A549 (cell line): ENCODE results near the gene FBXO10. TPM values are rescaled to one million over a fixed set of nuclear protein-coding genes. Genes with fewer than 3 reads are reported as not detected.

Experiments
- ATAC-seq, 2 experiments: fragments of 200-7000 bp in 1 of 2; fragments of >200 bp in 1 of 2; cut with Nextera tagmentation in 1 of 2; cut with Tn5 transposase in 1 of 2; 3 replicates each; pipeline versions ENCODE4 v1.8.0 to v1.9.1; 2018 to 2020; ENCODE audit warnings: mild to moderate bottlenecking in 1 of 2, moderate library complexity in 1 of 2
- CTCF ChIA-PET: fragments of 300-600 bp; sonication (Branson Sonifier 250); formaldehyde crosslinking; extraction: SDS; loops from one replicate; lab custom pipeline; 2021; ENCODE audit warnings: antibody characterized with exemption, inconsistent platforms; lab: Yijun Ruan, JAX
- POLR2A ChIA-PET: fragments of 350-600 bp; formaldehyde crosslinking; extraction: SDS; loops from one replicate; lab custom pipeline; 2021; ENCODE audit warnings: antibody characterized with exemption, inconsistent platforms; lab: Yijun Ruan, JAX
- DNase-seq, 2 experiments: peaks; one replicate each; pipeline versions ENCODE4 v3.0.0 to v3.0.0-alpha.2; 2011 to 2016; ENCODE audit warnings: low read depth in 1 of 2, low spot score in 1 of 2
- FAIRE-seq: peaks from 2 replicates; lab custom pipeline; 2011; peaks lifted over from hg19 to GRCh38; lab: Jason Lieb, UNC
- H3K27ac ChIP-seq, 2 experiments: fragments of >200 bp; sonication (Bioruptor Twin); formaldehyde crosslinking; 3 replicates each; pipeline ENCODE4 v1.5.1; 2016 to 2017
- H3K4me1 ChIP-seq: fragments of >200 bp; sonication (Bioruptor Twin); formaldehyde crosslinking; 3 replicates; pipeline ENCODE4 v1.6.1; 2016
- H3K4me2 ChIP-seq: fragments of >200 bp; sonication (Bioruptor Twin); formaldehyde crosslinking; 3 replicates; pipeline ENCODE4 v1.6.1; 2016
- H3K4me3 ChIP-seq: fragments of >200 bp; sonication (Bioruptor Twin); formaldehyde crosslinking; 3 replicates; pipeline ENCODE4 v1.5.1; 2016
- H3K9me3 ChIP-seq: fragments of >200 bp; sonication (Bioruptor Twin); formaldehyde crosslinking; 3 replicates; pipeline ENCODE4 v1.6.1; 2016
- ATOH8 ChIP-seq: fragments of 250-450 bp; sonication (Bioruptor Pico); IDR thresholded peaks from 2 replicates; pipeline ENCODE4 v1.5.0; 2020; ENCODE audit warnings: low read depth, mild to moderate bottlenecking, moderate library complexity
- BCL3 ChIP-seq: fragments of >200 bp; sonication (Bioruptor Twin); formaldehyde crosslinking; IDR thresholded peaks from 3 replicates; pipeline ENCODE4 v1.6.1; 2016
- CEBPB ChIP-seq, 2 experiments: fragments of >200 bp in 1 of 2; sonication (Bioruptor Twin) in 1 of 2; formaldehyde crosslinking in 1 of 2; IDR thresholded peaks; 2 replicates each; pipeline ENCODE4 v1.6.1; 2012 to 2016
- E2F6 ChIP-seq: IDR thresholded peaks from 2 replicates; pipeline ENCODE4 v1.6.1; 2012; ENCODE audit warnings: low read depth, borderline replicate concordance
- HES2 ChIP-seq: fragments of >200 bp; sonication (Bioruptor Twin); formaldehyde crosslinking; IDR thresholded peaks from 2 replicates; pipeline ENCODE4 v1.6.1; 2016
- JUN ChIP-seq, 2 experiments: fragments of >200 bp; sonication (Bioruptor Twin); formaldehyde crosslinking; IDR thresholded peaks; 2 replicates in 1 of 2; 3 replicates in 1 of 2; pipeline ENCODE4 v1.6.1; 2016 to 2017
- KDM1A ChIP-seq: fragments of 200-600 bp; sonication (generic); IDR thresholded peaks from 2 replicates; pipeline ENCODE4 v1.6.1; 2016; ENCODE audit warnings: low read depth, mild to moderate bottlenecking
- KDM5A ChIP-seq: fragments of 200-600 bp; sonication (generic); IDR thresholded peaks from 2 replicates; pipeline ENCODE4 v1.6.1; 2016; ENCODE audit warnings: antibody characterized with exemption, mild to moderate bottlenecking
- MYC ChIP-seq: IDR thresholded peaks from 2 replicates; pipeline ENCODE4 v1.6.1; 2012; ENCODE audit warnings: mild to moderate bottlenecking, inconsistent platforms, low read length, improper control_type of control experiment, borderline replicate concordance
- NR3C1 ChIP-seq: fragments of >200 bp; sonication (Bioruptor Twin); formaldehyde crosslinking; IDR thresholded peaks from 3 replicates; pipeline ENCODE4 v1.6.1; 2017
- POLR2AphosphoS2 ChIP-seq: conservative IDR thresholded peaks from 2 replicates; pipeline ENCODE4 v1.6.1; 2012; ENCODE audit warnings: low read length, improper control_type of control experiment, inconsistent platforms
- REST ChIP-seq: fragments of 200-600 bp; sonication (generic); IDR thresholded peaks from 2 replicates; pipeline ENCODE4 v1.6.1; 2016; ENCODE audit warnings: antibody characterized with exemption, mild to moderate bottlenecking, moderate library complexity
- RNF2 ChIP-seq: fragments of 200-600 bp; sonication (generic); IDR thresholded peaks from 2 replicates; pipeline ENCODE4 v1.6.1; 2016; ENCODE audit warnings: low read depth, mild to moderate bottlenecking, antibody characterized with exemption, moderate library complexity, borderline replicate concordance
- ZC3H11A ChIP-seq: fragments of 450-650 bp; IDR thresholded peaks from 2 replicates; pipeline ENCODE4 v1.6.1; 2014; ENCODE audit warnings: antibody characterized with exemption, mild to moderate bottlenecking
- ZSCAN20 ChIP-seq: fragments of 250-450 bp; sonication (Bioruptor Pico); IDR thresholded peaks from 2 replicates; pipeline ENCODE4 v1.8.0; 2022; ENCODE audit warnings: mild to moderate bottlenecking, moderate library complexity
- WGBS: methylation state at CpG from one replicate; pipeline ENCODE4 v1.1.6; 2017; ENCODE audit errors: missing lambda C conversion rate; 5-methylcytosine and 5-hydroxymethylcytosine counted together
- polyA plus RNA-seq, 4 experiments: library from polyadenylated mRNA; depleted of rRNA in 3 of 4; stranded (reverse); fragments of >200 nt; fragmentation: RNase III in 1 of 4; extraction: RNeasy Plus Mini Kit Qiagen cat#74134 plus additional on column Dnase treatment in 1 of 4; gene quantifications; 2 replicates in 3 of 4; 3 replicates in 1 of 4; pipeline ENCODE4 v1.2.3, GENCODE V29; 2011 to 2017

The FBXO10 gene
- polyA plus RNA-seq, 2 of the 4 experiments (the other 2 are of a cell fraction), result 5.0 to 5.3 TPM

- TF ChIP-seq REST (no peak), MYC (peak; percentile 66; the same call in 1 of the 2 replicates), JUN (IDR thresholded peaks at IDR 0.05) (peak in 1 of 2 experiments; percentile 66; a peak in 3 of 5 replicates), KDM1A (no peak), POLR2AphosphoS2 (no peak), RNF2 (no peak), HES2 (no peak), ZC3H11A (no peak), ATOH8 (no peak), E2F6 (peak; percentile 70)
These were observed 111.5 kb downstream of the FBXO10 start (continued) for GRCh38 chr9:37464426-37465248.

- H3K4me1 ChIP-seq, result peaks cover 32% of the 10 kb centered on the region
- ChIA-PET POLR2A (interaction anchor here (1.6 kb wide), 1 partner anchor 22 kb away, joined by 5 read pairs; no protein-coding TSS in a partner anchor), CTCF (interaction anchor here (2.9 kb wide), 1 partner anchor 50 kb away, joined by 9 read pairs; no protein-coding TSS in a partner anchor)
- DNase-seq, result no peak
- TF ChIP-seq CEBPB (IDR thresholded peaks at IDR 0.05), result no peak
- TF ChIP-seq BCL3, result no peak
- TF ChIP-seq E2F6, result no peak
- TF ChIP-seq KDM5A, result no peak
- TF ChIP-seq ZSCAN20, result no peak
- TF ChIP-seq NR3C1, result no peak
- no peak for TF ChIP-seq ATOH8
- H3K4me2 ChIP-seq, result peak overlapping the region; percentile 98
- ATAC-seq, result no peak
- no peaks in the 10 kb centered on the region for H3K9me3 ChIP-seq
- H3K27ac ChIP-seq, result peak overlapping the region; percentile 97 to 99
- FAIRE-seq, result no peak
- 5% methylated on average over 3 of the region's 3 CpGs for WGBS
- H3K4me3 ChIP-seq, result peak overlapping the region; percentile 55
These were observed 112.2 kb downstream of the FBXO10 start for GRCh38 chr9:37464006-37464405.

Other genes with a start within 250 kb of the FBXO10 start
- 111 and 132 TPM in 2 replicates for gene GRHPR, start 153.7 kb downstream of the FBXO10 start, polyA plus RNA-seq (2011; rRNA removed)
- gene GRHPR, start 153.7 kb downstream of the FBXO10 start, polyA plus RNA-seq (2017; fragmentation: RNase III; extraction: RNeasy Plus Mini Kit Qiagen cat#74134 plus additional on column Dnase treatment), result 144 to 159 TPM (median 146 TPM) in 3 replicates
- 18.1 and 19.8 TPM in 2 replicates for gene ZBTB5, start 110.9 kb downstream of the FBXO10 start, polyA plus RNA-seq (2011; rRNA removed)
- gene ZBTB5, start 110.9 kb downstream of the FBXO10 start, polyA plus RNA-seq (2017; fragmentation: RNase III; extraction: RNeasy Plus Mini Kit Qiagen cat#74134 plus additional on column Dnase treatment), result 10.7 to 12.4 TPM (median 11.7 TPM) in 3 replicates
- gene POLR1E, start 90.4 kb downstream of the FBXO10 start, polyA plus RNA-seq (2011; rRNA removed), result 47.2 and 49.8 TPM in 2 replicates
- gene POLR1E, start 90.4 kb downstream of the FBXO10 start, polyA plus RNA-seq (2017; fragmentation: RNase III; extraction: RNeasy Plus Mini Kit Qiagen cat#74134 plus additional on column Dnase treatment), result 39.0 to 48.6 TPM (median 41.9 TPM) in 3 replicates
- 303 and 338 TPM in 2 replicates for gene TOMM5, start 16.2 kb upstream of the FBXO10 start, polyA plus RNA-seq (2011; rRNA removed)
- gene TOMM5, start 16.2 kb upstream of the FBXO10 start, polyA plus RNA-seq (2017; fragmentation: RNase III; extraction: RNeasy Plus Mini Kit Qiagen cat#74134 plus additional on column Dnase treatment), result 324 to 370 TPM (median 339 TPM) in 3 replicates
- 0.01 TPM in 1 of 2 replicates, not detected in the other for gene FRMPD1, start 74.6 kb upstream of the FBXO10 start, polyA plus RNA-seq (2011; rRNA removed)
- gene FRMPD1, start 74.6 kb upstream of the FBXO10 start, polyA plus RNA-seq (2017; fragmentation: RNase III; extraction: RNeasy Plus Mini Kit Qiagen cat#74134 plus additional on column Dnase treatment), result 0.03 TPM in 1 of 3 replicates, not detected in the others
- gene TRMT10B, start 177.4 kb upstream of the FBXO10 start, polyA plus RNA-seq (2011; rRNA removed), result 8.9 and 10.1 TPM in 2 replicates
- gene TRMT10B, start 177.4 kb upstream of the FBXO10 start, polyA plus RNA-seq (2017; fragmentation: RNase III; extraction: RNeasy Plus Mini Kit Qiagen cat#74134 plus additional on column Dnase treatment), result 6.3 to 6.9 TPM (median 6.5 TPM) in 3 replicates
- 40.7 and 63.2 TPM in 2 replicates for gene EXOSC3, start 208.7 kb upstream of the FBXO10 start, polyA plus RNA-seq (2011; rRNA removed)
- 72.2 to 77.1 TPM (median 72.4 TPM) in 3 replicates for gene EXOSC3, start 208.7 kb upstream of the FBXO10 start, polyA plus RNA-seq (2017; fragmentation: RNase III; extraction: RNeasy Plus Mini Kit Qiagen cat#74134 plus additional on column Dnase treatment)
- 25.8 and 33.1 TPM in 2 replicates for gene DCAF10, start 224.4 kb upstream of the FBXO10 start, polyA plus RNA-seq (2011; rRNA removed)
- gene DCAF10, start 224.4 kb upstream of the FBXO10 start, polyA plus RNA-seq (2017; fragmentation: RNase III; extraction: RNeasy Plus Mini Kit Qiagen cat#74134 plus additional on column Dnase treatment), result 10.9 to 12.4 TPM (median 11.5 TPM) in 3 replicates